OCI-LY1 (cell line): Measurements from ENCODE around the gene MEI1.

ENCODE experiments used
- EZH2 ChIP-seq: fragments of 200-600 bp; sonication (generic), shearing (Covaris generic); IDR thresholded peaks from 2 replicates; pipeline ENCODE4 v1.8.0; 2017; ENCODE audit warnings: borderline replicate concordance, mixed run types, mild to moderate bottlenecking, antibody characterized with exemption, low read length, moderate library complexity, mixed read lengths
- TF ChIP-seq, protein P1 (sequence below): fragments of 200-600 bp; sonication (generic), shearing (Covaris generic); IDR thresholded peaks from 2 replicates; pipeline ENCODE4 v1.5.1; 2017; ENCODE audit warnings: mild to moderate bottlenecking, antibody characterized with exemption, low read length, moderate library complexity, mixed read lengths

- TF ChIP-seq, protein P1, sequence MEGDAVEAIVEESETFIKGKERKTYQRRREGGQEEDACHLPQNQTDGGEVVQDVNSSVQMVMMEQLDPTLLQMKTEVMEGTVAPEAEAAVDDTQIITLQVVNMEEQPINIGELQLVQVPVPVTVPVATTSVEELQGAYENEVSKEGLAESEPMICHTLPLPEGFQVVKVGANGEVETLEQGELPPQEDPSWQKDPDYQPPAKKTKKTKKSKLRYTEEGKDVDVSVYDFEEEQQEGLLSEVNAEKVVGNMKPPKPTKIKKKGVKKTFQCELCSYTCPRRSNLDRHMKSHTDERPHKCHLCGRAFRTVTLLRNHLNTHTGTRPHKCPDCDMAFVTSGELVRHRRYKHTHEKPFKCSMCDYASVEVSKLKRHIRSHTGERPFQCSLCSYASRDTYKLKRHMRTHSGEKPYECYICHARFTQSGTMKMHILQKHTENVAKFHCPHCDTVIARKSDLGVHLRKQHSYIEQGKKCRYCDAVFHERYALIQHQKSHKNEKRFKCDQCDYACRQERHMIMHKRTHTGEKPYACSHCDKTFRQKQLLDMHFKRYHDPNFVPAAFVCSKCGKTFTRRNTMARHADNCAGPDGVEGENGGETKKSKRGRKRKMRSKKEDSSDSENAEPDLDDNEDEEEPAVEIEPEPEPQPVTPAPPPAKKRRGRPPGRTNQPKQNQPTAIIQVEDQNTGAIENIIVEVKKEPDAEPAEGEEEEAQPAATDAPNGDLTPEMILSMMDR = no peak
- TF ChIP-seq EZH2 = no peak
These were observed 135.0 kb downstream of the MEI1 start for GRCh38 chr22:41834005-41834944.
